HepG2 (cell line): Measurements from ENCODE around the gene AGTPBP1. TPM values are rescaled to one million over a fixed set of nuclear protein-coding genes. Genes with fewer than 3 reads are reported as not detected.

ENCODE experiments used
- ATAC-seq: fragments of 200-7000 bp; cut with Tn5 transposase; 3 replicates; pipeline ENCODE4 v1.9.1; 2020; ENCODE audit warnings: mild to moderate bottlenecking, moderate library complexity
- BruUV-seq: library from RNA; stranded (reverse); fragments of 400-500 nt; replicated peaks from 2 replicates; lab custom pipeline; 2021; lab: Mats Ljungman, UMichigan
- CTCF ChIA-PET: fragments of 300-600 bp; formaldehyde crosslinking; extraction: SDS; loops from one replicate; lab custom pipeline; 2021; ENCODE audit warnings: low total read pairs, inconsistent platforms, low intra/inter-chr PET ratio; lab: Yijun Ruan, JAX
- POLR2A ChIA-PET: fragments of 350-600 bp; sonication (Branson Sonifier 250); formaldehyde crosslinking; loops from one replicate; lab custom pipeline; 2020; ENCODE audit warnings: antibody characterized with exemption, inconsistent platforms; lab: Yijun Ruan, JAX
- DNase-seq: peaks from one replicate; pipeline ENCODE4 v3.0.0-alpha.2; 2015; ENCODE audit warnings: low spot score
- FAIRE-seq: peaks from 3 replicates; lab custom pipeline; 2011; peaks lifted over from hg19 to GRCh38; lab: Jason Lieb, UNC
- H2AFZ ChIP-seq: one replicate; pipeline ENCODE4 v1.6.1; 2011; ENCODE audit warnings: low read length, inconsistent platforms
- H3K27ac ChIP-seq: fragments of 300-600 bp; 3 replicates; pipeline ENCODE4 v1.8.0; 2011; ENCODE audit warnings: mixed run types, mild to moderate bottlenecking, mixed read lengths, low read length, inconsistent platforms; ENCODE audit not compliant: insufficient read depth; ENCODE audit errors: extremely low read length
- H3K27me3 ChIP-seq, 2 experiments: fragments of 200-600 bp in 1 of 2; 2 replicates in 1 of 2; 3 replicates in 1 of 2; pipeline versions ENCODE4 v1.6.0 to v1.8.0; 2011; ENCODE audit warnings: low read length in 2 of 2, mild to moderate bottlenecking in 2 of 2, moderate library complexity in 2 of 2, inconsistent platforms in 1 of 2; ENCODE audit not compliant: insufficient read depth in 2 of 2, control insufficient read depth in 1 of 2
- H3K36me3 ChIP-seq, 2 experiments: fragments of 200-600 bp in 1 of 2; replicated peaks in 1 of 2; 2 replicates in 1 of 2; 3 replicates in 1 of 2; pipeline versions ENCODE4 v1.5.1 to v1.8.0; 2011; ENCODE audit warnings: low read length in 2 of 2, inconsistent platforms in 1 of 2; ENCODE audit not compliant: insufficient read depth in 2 of 2, control insufficient read depth in 1 of 2
- H3K4me1 ChIP-seq: 2 replicates; pipeline ENCODE4 v1.5.1; 2012; ENCODE audit warnings: low read length, inconsistent platforms; ENCODE audit not compliant: insufficient read depth
- H3K4me2 ChIP-seq: 2 replicates; pipeline ENCODE4 v1.6.0; 2011; ENCODE audit warnings: low read depth, low read length, inconsistent platforms
- H3K4me3 ChIP-seq, 3 experiments: fragments of 200-600 bp in 1 of 3; sonication (generic), shearing (Covaris generic) in 1 of 3; replicated peaks in 1 of 3; 2 replicates each; pipeline ENCODE4 v1.5.1; 2011 to 2016; ENCODE audit warnings: low read length in 3 of 3, inconsistent platforms in 2 of 3, low read depth in 2 of 3, mild to moderate bottlenecking in 2 of 3, control low read depth in 1 of 3, mixed read lengths in 1 of 3; ENCODE audit not compliant: insufficient read depth in 1 of 3
- H3K79me2 ChIP-seq: one replicate; pipeline ENCODE4 v1.6.1; 2011; ENCODE audit warnings: low read length, inconsistent platforms; ENCODE audit not compliant: insufficient read depth
- H3K9ac ChIP-seq: 2 replicates; pipeline ENCODE4 v1.6.0; 2011; ENCODE audit warnings: mild to moderate bottlenecking, low read depth, low read length, inconsistent platforms; ENCODE audit not compliant: insufficient read depth
- H3K9me3 ChIP-seq: 2 replicates; pipeline ENCODE4 v1.5.1; 2012; ENCODE audit warnings: mild to moderate bottlenecking, low read length
- H4K20me1 ChIP-seq: 2 replicates; pipeline ENCODE4 v1.6.0; 2011; ENCODE audit warnings: inconsistent platforms, mild to moderate bottlenecking, low read length, moderate library complexity; ENCODE audit not compliant: insufficient read depth
- ELF1 ChIP-seq: sonication (generic); formaldehyde crosslinking; IDR thresholded peaks from 2 replicates; pipeline ENCODE4 v1.4.0; 2020; ENCODE audit warnings: missing genetic modification reagents
- GPN1 ChIP-seq: sonication (generic); formaldehyde crosslinking; IDR thresholded peaks from 2 replicates; pipeline ENCODE4 v1.5.1; 2020; ENCODE audit warnings: missing genetic modification reagents, borderline replicate concordance
- HDAC6 ChIP-seq: fragments of 200-600 bp; sonication (generic); IDR thresholded peaks from 2 replicates; pipeline ENCODE4 v1.7.0; 2017; ENCODE audit warnings: mild to moderate bottlenecking, antibody characterized with exemption, low read length, low read depth
- MAFK ChIP-seq, 2 experiments: IDR thresholded peaks in 1 of 2; conservative IDR thresholded peaks in 1 of 2; 2 replicates each; pipeline ENCODE4 v1.6.1; 2011; ENCODE audit warnings: improper control_type of control experiment in 2 of 2, low read length in 2 of 2
- NFYC ChIP-seq: IDR thresholded peaks from 2 replicates; pipeline ENCODE4 v1.6.1; 2016; ENCODE audit warnings: missing genetic modification reagents, missing compliant biosample characterization
- RORA ChIP-seq: sonication (generic); formaldehyde crosslinking; IDR thresholded peaks from 2 replicates; pipeline ENCODE4 v1.5.0; 2020; ENCODE audit warnings: mild to moderate bottlenecking, missing genetic modification reagents, moderate library complexity
- SAFB2 ChIP-seq: sonication (generic); formaldehyde crosslinking; IDR thresholded peaks from 2 replicates; pipeline ENCODE4 v1.5.1; 2020; ENCODE audit warnings: missing genetic modification reagents, low read depth, mild to moderate bottlenecking, borderline replicate concordance
- SALL2 ChIP-seq: sonication (generic); formaldehyde crosslinking; IDR thresholded peaks from 2 replicates; pipeline ENCODE4 v1.8.1; 2023; ENCODE audit warnings: mild to moderate bottlenecking, missing genetic modification reagents, inconsistent platforms
- YEATS4 ChIP-seq: sonication (generic); formaldehyde crosslinking; IDR thresholded peaks from 2 replicates; pipeline ENCODE4 v1.4.0; 2020; ENCODE audit warnings: missing genetic modification reagents, borderline replicate concordance
- ZEB1 ChIP-seq: IDR thresholded peaks from 2 replicates; pipeline ENCODE4 v1.6.1; 2012; ENCODE audit warnings: mild to moderate bottlenecking, low read depth, inconsistent platforms; ENCODE audit not compliant: insufficient replicate concordance
- ZKSCAN8 ChIP-seq: IDR thresholded peaks from 2 replicates; pipeline ENCODE4 v1.6.1; 2016; ENCODE audit warnings: borderline replicate concordance, missing genetic modification reagents, missing compliant biosample characterization
- ZNF17 ChIP-seq: sonication (generic); formaldehyde crosslinking; IDR thresholded peaks from 2 replicates; pipeline ENCODE4 v1.5.0; 2020; ENCODE audit warnings: mild to moderate bottlenecking, missing genetic modification reagents
- ZSCAN20 ChIP-seq: sonication (generic); formaldehyde crosslinking; IDR thresholded peaks from 2 replicates; pipeline ENCODE4 v1.4.0; 2020; ENCODE audit warnings: missing genetic modification reagents, mild to moderate bottlenecking, borderline replicate concordance
- WGBS: methylation state at CpG from one replicate; pipeline ENCODE4 v1.1.6; 2017; ENCODE audit warnings: low lambda C conversion rate; 5-methylcytosine and 5-hydroxymethylcytosine counted together
- in situ Hi-C: cut with HindIII; loops from 2 replicates; pipeline ENCODE4 v1.10.0; 2017; ENCODE audit warnings: low pct_unique_long_range_greater_than_20kb; ENCODE audit not compliant: extremely low pct_ligation_motif_present
- intact Hi-C: fragments of 100-400 bp; cut with micrococcal nuclease; formaldehyde crosslinking; loops from one replicate; pipeline ENCODE4 v1.10.0; 2022; ENCODE audit not compliant: unreplicated experiment
- polyA plus RNA-seq, 8 experiments: library from polyadenylated mRNA; depleted of rRNA in 3 of 8; stranded (reverse) in 7 of 8; unstranded in 1 of 8; fragments of >200 nt; fragmentation: Illumina TruSeq in 4 of 8; extraction: Trizol in 4 of 8; gene quantifications; 2 replicates each; pipeline versions ENCODE4 v1.2.1 to v1.2.3, GENCODE V29; 2011 to 2016; ENCODE audit warnings: low read depth in 4 of 8, missing spikeins in 1 of 8, mixed read lengths in 1 of 8; ENCODE audit not compliant: insufficient read depth in 1 of 8
- total RNA-seq, 5 experiments: library from RNA; depleted of rRNA; stranded (reverse); fragments of >200 nt; fragmentation: Illumina TruSeq; extraction: Trizol; gene quantifications; 2 replicates each; pipeline ENCODE4 v1.2.3, GENCODE V29; 2016; ENCODE audit warnings: low read depth in 1 of 5
- TF ChIP-seq, protein P1 (sequence below): sonication (generic); formaldehyde crosslinking; IDR thresholded peaks from 2 replicates; pipeline ENCODE4 v1.4.0; 2020; ENCODE audit warnings: missing genetic modification reagents, borderline replicate concordance

The AGTPBP1 gene
- total and polyA plus RNA-seq, 2 of the 13 experiments (the other 11 are each of a cell fraction or from before 2014, with no cell fraction given) = 9.7 to 22.3 TPM

- FAIRE-seq (no peak), DNase-seq (no peak), ATAC-seq (no peak)
- Histone ChIP-seq H3K9me3 (no peaks in the 10 kb centered on the region), H3K27me3 (no peaks in the 10 kb centered on the region), H3K27ac (no peak overlapping the region), H4K20me1 (no peaks in the 10 kb centered on the region), H3K79me2 (no peaks in the 10 kb centered on the region), H3K4me3 (no peak overlapping the region), H3K4me2 (no peak overlapping the region), H3K4me1 (no peaks in the 10 kb centered on the region), H3K36me3 (no peaks in the 10 kb centered on the region), H3K9ac (no peak overlapping the region), H2AFZ (no peak overlapping the region)
- in situ Hi-C loops (no loop called here), intact Hi-C loops (no loop called here)
- POLR2A ChIA-PET = no interaction called here
- CTCF ChIA-PET = no interaction called here
- BruUV-seq = no TSS peak
- TF ChIP-seq MAFK (conservative IDR thresholded peaks at IDR 0.05 in 1 of 2, IDR thresholded peaks at IDR 0.05 in 1 of 2; ENCODE audit: low read length in 2 of 2) = peak in 1 of 2 experiments; percentile 12; a peak in 1 of 4 replicates
- TF ChIP-seq RORA (CRISPR knock-in tag) = no peak
- WGBS = 82% methylated on average over 1 of the region's 1 CpG
Measured at GRCh38 chr9:85543196-85543595, 198.6 kb downstream of the AGTPBP1 start.

GRCh38 chr9:85541876-85542275 is 199.9 kb downstream of the AGTPBP1 start:
- 74% methylated on average over 4 of the region's 4 CpGs for WGBS
- H3K9ac ChIP-seq = no peak overlapping the region
- H3K27me3 ChIP-seq = no peaks in the 10 kb centered on the region
- no peaks in the 10 kb centered on the region for H4K20me1 ChIP-seq
- no peak overlapping the region for H3K27ac ChIP-seq
- DNase-seq (no peak), FAIRE-seq (no peak), ATAC-seq (no peak)
- BruUV-seq = no TSS peak
- intact Hi-C loops (no loop called here), in situ Hi-C loops (no loop called here)
- H2AFZ ChIP-seq = no peak overlapping the region
- ChIA-PET CTCF (no interaction called here), POLR2A (no interaction called here)
- H3K4me1 ChIP-seq = no peaks in the 10 kb centered on the region
- no peaks in the 10 kb centered on the region for H3K36me3 ChIP-seq
- H3K79me2 ChIP-seq = no peaks in the 10 kb centered on the region
- H3K9me3 ChIP-seq = no peaks in the 10 kb centered on the region
- H3K4me3 ChIP-seq = no peak overlapping the region
- no peak overlapping the region for H3K4me2 ChIP-seq
- TF ChIP-seq SAFB2 (CRISPR knock-in tag) (no peak), ZEB1 (no peak), SALL2 (CRISPR knock-in tag) (no peak), ZSCAN20 (CRISPR knock-in tag) (no peak), ZNF17 (CRISPR knock-in tag) (no peak), GPN1 (no peak), YEATS4 (CRISPR knock-in tag) (no peak), NFYC (CRISPR knock-in tag) (no peak), HDAC6 (no peak), ZKSCAN8 (CRISPR knock-in tag) (no peak), ELF1 (CRISPR knock-in tag) (no peak)
- TF ChIP-seq, protein P1, sequence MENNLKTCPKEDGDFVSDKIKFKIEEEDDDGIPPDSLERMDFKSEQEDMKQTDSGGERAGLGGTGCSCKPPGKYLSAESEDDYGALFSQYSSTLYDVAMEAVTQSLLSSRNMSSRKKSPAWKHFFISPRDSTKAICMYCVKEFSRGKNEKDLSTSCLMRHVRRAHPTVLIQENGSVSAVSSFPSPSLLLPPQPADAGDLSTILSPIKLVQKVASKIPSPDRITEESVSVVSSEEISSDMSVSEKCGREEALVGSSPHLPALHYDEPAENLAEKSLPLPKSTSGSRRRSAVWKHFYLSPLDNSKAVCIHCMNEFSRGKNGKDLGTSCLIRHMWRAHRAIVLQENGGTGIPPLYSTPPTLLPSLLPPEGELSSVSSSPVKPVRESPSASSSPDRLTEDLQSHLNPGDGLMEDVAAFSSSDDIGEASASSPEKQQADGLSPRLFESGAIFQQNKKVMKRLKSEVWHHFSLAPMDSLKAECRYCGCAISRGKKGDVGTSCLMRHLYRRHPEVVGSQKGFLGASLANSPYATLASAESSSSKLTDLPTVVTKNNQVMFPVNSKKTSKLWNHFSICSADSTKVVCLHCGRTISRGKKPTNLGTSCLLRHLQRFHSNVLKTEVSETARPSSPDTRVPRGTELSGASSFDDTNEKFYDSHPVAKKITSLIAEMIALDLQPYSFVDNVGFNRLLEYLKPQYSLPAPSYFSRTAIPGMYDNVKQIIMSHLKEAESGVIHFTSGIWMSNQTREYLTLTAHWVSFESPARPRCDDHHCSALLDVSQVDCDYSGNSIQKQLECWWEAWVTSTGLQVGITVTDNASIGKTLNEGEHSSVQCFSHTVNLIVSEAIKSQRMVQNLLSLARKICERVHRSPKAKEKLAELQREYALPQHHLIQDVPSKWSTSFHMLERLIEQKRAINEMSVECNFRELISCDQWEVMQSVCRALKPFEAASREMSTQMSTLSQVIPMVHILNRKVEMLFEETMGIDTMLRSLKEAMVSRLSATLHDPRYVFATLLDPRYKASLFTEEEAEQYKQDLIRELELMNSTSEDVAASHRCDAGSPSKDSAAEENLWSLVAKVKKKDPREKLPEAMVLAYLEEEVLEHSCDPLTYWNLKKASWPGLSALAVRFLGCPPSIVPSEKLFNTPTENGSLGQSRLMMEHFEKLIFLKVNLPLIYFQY = no peak
